ENCODE results near the gene ALDH3B1. TPM values are rescaled to one million over a fixed set of nuclear protein-coding genes. Genes with fewer than 3 reads are reported as not detected.

The ALDH3B1 gene
- total RNA-seq, 1 donor from 2014 or later = 1.3 TPM

DNA sequence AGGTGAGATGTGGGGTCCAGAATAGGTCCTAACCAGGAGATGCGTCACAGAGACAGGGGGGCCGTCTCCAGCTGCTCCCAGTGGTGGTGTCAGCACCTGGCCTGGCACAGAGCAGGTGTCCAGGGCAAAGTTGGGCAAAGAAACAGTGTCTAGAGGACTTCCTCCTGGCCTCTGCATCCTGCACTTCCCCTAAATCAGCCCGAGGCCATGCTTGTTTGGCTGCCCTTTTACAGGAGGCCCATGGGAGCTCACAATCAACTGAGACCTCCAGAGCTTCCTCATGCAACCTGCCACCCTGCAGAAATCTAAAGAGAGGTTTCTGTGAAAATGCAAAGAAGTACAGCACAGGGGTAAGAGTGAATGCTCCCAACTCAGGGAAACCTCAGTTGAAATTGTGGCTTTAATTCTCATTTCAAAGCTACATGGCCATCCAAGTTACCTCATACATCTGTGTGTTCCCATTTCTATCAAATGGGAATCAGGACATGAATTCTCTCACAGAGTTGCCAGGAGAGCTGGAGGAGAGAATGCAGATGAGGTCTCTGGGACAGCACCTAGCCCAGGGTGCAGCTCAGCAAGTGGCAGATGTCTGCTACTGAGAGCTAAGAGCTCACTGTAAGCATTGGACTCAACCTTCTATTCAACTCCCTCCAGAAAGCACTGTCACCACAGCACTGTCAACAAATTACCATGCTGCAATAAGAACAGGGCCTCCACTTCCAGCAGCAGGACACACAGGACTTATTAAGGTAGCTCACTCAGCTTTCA is 61.3 kb downstream of the ALDH3B1 start:
- H3K4me1 ChIP-seq (ENCODE audit: insufficient read depth, low read length) = no peaks in the 10 kb centered on the region
- H3K9ac ChIP-seq (ENCODE audit: low read length) = no peak overlapping the region
- H4K20me1 ChIP-seq (ENCODE audit: insufficient read depth, low read length) = no peaks in the 10 kb centered on the region
- H3K79me2 ChIP-seq (ENCODE audit: insufficient read depth, low read length) = no peaks in the 10 kb centered on the region
- no peaks in the 10 kb centered on the region for H3K27me3 ChIP-seq (ENCODE audit: insufficient read depth, low read length)
- no peaks in the 10 kb centered on the region for H3K27me3 Mint-ChIP-seq (ENCODE audit: low read depth, unreplicated experiment)
- TF ChIP-seq, protein P1, sequence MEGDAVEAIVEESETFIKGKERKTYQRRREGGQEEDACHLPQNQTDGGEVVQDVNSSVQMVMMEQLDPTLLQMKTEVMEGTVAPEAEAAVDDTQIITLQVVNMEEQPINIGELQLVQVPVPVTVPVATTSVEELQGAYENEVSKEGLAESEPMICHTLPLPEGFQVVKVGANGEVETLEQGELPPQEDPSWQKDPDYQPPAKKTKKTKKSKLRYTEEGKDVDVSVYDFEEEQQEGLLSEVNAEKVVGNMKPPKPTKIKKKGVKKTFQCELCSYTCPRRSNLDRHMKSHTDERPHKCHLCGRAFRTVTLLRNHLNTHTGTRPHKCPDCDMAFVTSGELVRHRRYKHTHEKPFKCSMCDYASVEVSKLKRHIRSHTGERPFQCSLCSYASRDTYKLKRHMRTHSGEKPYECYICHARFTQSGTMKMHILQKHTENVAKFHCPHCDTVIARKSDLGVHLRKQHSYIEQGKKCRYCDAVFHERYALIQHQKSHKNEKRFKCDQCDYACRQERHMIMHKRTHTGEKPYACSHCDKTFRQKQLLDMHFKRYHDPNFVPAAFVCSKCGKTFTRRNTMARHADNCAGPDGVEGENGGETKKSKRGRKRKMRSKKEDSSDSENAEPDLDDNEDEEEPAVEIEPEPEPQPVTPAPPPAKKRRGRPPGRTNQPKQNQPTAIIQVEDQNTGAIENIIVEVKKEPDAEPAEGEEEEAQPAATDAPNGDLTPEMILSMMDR (IDR thresholded peaks at IDR 0.05; ENCODE audit: insufficient read depth, low read depth, low read length) = no peak
- TF ChIP-seq EZH2 (IDR thresholded peaks at IDR 0.05; ENCODE audit: insufficient read depth, low read length) = no peak
- H3K9me3 ChIP-seq (ENCODE audit: insufficient read depth, low read depth, low read length) = no peaks in the 10 kb centered on the region
- peaks cover 8% of the 10 kb centered on the region for H3K4me1 Mint-ChIP-seq (ENCODE audit: low read depth, unreplicated experiment)
- H3K27ac ChIP-seq (ENCODE audit: low read depth, low read length) = no peak overlapping the region
- no peak overlapping the region for H3K4me2 ChIP-seq (ENCODE audit: low read length)
- H3K27ac Mint-ChIP-seq (ENCODE audit: unreplicated experiment) = no peak overlapping the region
- H3K4me3 ChIP-seq (ENCODE audit: insufficient read depth, low read depth, low read length) = no peak overlapping the region
- no peaks in the 10 kb centered on the region for H3K9me3 Mint-ChIP-seq (ENCODE audit: unreplicated experiment)
- H3K36me3 Mint-ChIP-seq (ENCODE audit: low read depth, unreplicated experiment) = peaks cover 43% of the 10 kb centered on the region
- no peak overlapping the region for H2AFZ ChIP-seq (ENCODE audit: low read depth, low read length)
- FAIRE-seq (no peak), DNase-seq (ENCODE audit: low read depth) (no peak)
- H3K36me3 ChIP-seq (ENCODE audit: insufficient read depth, low read length) = peaks cover 6% of the 10 kb centered on the region
- H3K4me3 Mint-ChIP-seq (ENCODE audit: unreplicated experiment) = no peak overlapping the region

DNA sequence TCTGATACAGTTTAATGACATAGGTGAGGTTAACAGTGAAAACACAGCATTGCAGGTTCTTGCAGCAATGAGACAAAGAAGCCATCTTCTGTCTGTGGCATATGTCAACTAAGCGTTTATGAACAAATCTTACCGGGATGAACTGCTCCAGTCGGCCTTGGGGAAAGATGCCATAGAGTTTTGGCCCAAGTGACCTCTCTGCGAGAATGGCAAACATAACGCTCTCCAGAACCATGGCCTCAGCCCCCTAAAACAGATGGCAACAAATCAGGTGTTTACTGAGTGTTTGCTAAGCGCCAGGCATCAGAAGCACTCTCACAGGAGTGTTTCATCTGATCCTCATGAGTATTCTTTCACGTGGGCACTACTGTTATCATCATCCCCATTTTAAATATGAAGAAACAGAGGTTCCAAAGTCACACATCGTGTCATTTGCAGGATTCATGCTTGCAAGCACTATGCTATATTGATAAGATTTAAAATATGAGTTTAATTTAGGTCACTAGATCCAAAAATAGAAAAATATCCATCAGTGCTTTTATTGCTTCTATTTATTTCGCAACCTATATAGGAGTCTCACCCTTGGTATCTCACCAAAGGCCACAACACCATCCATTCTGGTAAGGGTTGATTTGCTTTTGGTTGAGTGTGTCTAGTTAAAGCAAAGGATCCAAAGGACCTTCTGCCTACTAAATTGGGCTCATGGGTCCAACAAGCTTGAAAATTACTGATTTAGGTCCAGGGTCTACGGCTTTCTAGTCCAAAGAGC is 64.6 kb downstream of the ALDH3B1 start:
- H3K36me3 Mint-ChIP-seq (ENCODE audit: low read depth, unreplicated experiment) = peaks cover 38% of the 10 kb centered on the region
- no peaks in the 10 kb centered on the region for H3K4me1 Mint-ChIP-seq (ENCODE audit: low read depth, unreplicated experiment)
- no peak overlapping the region for H3K27ac ChIP-seq (ENCODE audit: low read depth, low read length)
- H3K79me2 ChIP-seq (ENCODE audit: insufficient read depth, low read length) = no peaks in the 10 kb centered on the region
- no peak for FAIRE-seq
- no peak overlapping the region for H3K4me2 ChIP-seq (ENCODE audit: low read length)
- no peak overlapping the region for H3K4me3 ChIP-seq (ENCODE audit: insufficient read depth, low read depth, low read length)
- no peaks in the 10 kb centered on the region for H4K20me1 ChIP-seq (ENCODE audit: insufficient read depth, low read length)
- no peaks in the 10 kb centered on the region for H3K27me3 ChIP-seq (ENCODE audit: insufficient read depth, low read length)
- no peak overlapping the region for H3K9ac ChIP-seq (ENCODE audit: low read length)
- H3K27me3 Mint-ChIP-seq (ENCODE audit: low read depth, unreplicated experiment) = no peaks in the 10 kb centered on the region
- peaks cover 6% of the 10 kb centered on the region for H3K36me3 ChIP-seq (ENCODE audit: insufficient read depth, low read length)
- TF ChIP-seq EZH2 (IDR thresholded peaks at IDR 0.05; ENCODE audit: insufficient read depth, low read length) = no peak
- TF ChIP-seq, protein P1 (IDR thresholded peaks at IDR 0.05; ENCODE audit: insufficient read depth, low read depth, low read length) = no peak
- no peaks in the 10 kb centered on the region for H3K9me3 ChIP-seq (ENCODE audit: insufficient read depth, low read depth, low read length)
- no peaks in the 10 kb centered on the region for H3K9me3 Mint-ChIP-seq (ENCODE audit: unreplicated experiment)
- H3K4me3 Mint-ChIP-seq (ENCODE audit: unreplicated experiment) = no peak overlapping the region
- no peak for DNase-seq (ENCODE audit: low read depth)
- no peak overlapping the region for H2AFZ ChIP-seq (ENCODE audit: low read depth, low read length)
- H3K4me1 ChIP-seq (ENCODE audit: insufficient read depth, low read length) = no peaks in the 10 kb centered on the region
- H3K27ac Mint-ChIP-seq (ENCODE audit: unreplicated experiment) = no peak overlapping the region
